Measurements from ENCODE around the gene TMEM80.
"Not testable (repeated sequence)": the region's sequence is repeated elsewhere in the genome, so short reads cannot be mapped to it uniquely, and the experiment has no call there.

Gene TMEM80

DNA sequence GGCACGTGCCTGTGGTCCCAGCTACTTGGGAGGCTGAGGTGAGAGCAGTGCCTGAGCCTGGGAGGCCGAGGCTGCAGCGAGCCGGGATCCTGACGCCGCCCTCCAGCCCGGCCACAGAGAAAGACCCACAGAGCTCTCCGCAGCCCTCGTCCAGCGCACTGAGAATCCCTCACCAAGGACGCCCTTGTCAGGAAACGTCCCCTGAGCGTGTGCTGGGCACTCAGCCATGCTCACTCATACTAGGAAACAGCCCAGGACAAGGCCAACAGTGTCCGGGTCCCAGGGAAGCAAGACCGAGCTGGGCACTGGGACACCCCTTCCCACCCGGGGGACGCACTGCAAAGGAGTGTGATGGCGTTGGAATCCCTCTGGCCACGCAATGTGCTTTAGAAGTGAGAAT is 15.1 kb upstream of the TMEM80 start:
- DNase-seq, result no peak

DNA sequence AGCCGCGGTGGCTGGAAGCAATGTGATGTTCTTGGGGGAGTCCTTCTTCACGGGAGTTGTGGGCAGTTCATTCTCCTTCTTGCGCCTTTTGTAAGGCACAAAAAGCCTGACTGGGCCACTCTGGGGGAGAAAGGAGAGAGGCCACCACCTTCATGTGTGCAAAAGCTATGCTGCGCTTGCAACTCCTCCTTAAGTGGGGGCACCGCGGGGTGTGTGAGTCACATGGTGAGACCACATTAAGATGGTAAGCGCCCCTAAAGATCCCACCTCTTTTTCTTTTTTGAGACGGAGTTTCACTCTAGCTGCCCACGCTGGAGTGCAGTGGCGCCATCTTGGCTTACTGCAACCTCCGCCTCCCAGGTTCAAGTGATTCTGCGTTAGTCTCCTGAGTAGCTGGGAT is 14.6 kb upstream of the TMEM80 start:
- DNase-seq, result no peak

DNA sequence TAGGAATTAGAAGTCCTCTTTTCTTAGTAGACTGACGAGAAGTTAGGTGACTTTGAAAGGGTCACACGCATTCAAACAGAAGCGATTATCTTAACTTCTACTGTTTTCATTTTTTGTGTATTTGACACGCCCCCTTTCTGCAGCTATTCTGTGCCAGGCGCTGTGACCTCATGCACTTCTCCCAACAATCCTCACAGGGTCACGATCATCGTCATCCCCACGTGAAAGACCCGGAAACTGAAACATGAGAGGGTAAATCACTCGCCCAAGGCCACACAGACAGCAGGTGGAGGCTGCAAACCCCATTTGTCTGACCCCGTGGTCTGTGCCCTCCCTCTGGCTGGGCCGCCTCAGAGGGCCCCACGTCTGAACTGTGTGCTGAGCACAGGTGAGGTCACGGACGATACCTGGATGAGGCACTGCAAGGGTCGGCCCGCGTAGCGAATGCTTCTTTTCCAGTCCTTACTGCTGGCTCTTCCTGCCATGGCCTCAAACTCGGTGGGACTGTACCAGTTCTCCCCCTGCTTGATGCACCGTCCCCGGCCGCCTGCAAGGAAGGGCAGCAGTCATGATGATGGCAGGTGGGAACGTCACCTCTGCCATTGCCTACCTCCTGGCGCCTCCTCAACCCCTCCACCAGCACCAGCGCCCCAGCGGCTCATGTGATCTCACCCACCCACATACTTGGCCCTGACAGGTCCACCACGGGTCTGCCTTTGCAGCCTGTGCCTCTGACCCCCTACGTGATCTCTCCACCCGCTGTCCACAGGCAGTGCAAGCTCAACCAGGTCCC is 9.0 kb upstream of the TMEM80 start:
- no peak for DNase-seq

DNA sequence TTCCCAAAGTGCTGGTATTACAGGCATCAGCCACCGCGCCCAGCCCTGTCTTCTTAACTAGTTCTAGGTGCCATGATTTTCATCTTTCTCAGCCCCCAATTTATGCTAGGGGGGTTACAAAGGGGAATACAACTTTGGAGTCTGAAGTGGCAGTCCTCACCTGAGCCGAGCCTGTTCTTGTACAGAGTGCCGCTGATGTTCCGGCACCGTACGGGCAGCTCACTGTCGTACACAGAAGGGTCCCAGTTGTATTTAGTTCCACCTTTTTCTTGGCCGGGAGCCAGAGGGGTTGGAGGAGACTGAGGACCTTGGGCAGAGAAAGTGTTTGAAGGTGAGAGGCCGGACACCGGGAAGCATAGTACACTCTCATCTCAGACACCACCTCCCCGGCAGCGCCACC is 7.9 kb upstream of the TMEM80 start:
- no peak for DNase-seq

DNA sequence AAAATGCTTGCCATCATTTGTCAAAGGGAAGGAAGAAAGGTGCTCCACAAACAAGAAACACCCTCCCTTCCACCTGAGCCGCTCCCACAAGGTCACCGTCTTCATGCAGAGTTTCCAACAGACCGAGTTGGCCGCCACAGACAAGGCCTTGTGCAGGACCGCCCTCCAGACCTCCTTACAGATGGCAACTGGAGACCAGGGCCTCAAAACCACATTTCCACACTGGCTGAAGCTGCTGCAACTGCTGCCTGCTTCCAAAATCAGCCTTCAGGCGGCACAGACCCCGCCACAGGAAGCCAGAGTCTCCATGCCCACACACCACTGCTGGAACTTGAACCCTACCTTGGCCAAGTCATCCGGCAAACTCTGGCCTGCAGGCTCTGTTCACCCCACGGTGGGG is 6.9 kb upstream of the TMEM80 start:
- DNase-seq, result no peak

DNA sequence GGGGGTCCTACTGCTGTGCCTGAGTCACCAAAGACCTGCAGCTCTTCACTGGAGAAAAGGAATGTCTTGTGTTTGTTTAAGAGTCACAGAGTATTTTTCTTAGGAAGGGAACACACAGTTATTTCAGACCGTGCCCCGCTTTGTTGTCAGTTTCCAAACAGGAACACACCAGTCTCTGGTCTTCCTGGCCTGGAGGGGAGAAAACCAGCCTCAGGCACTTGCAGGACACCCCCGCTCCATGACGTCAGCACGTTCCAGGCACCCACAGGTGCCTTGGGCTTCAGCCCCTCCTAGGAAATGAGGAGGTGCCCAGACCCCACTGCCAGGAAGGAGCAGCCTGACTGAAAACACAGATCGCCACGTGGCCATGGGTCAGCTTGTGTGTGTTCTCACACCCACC is 6.0 kb upstream of the TMEM80 start:
- DNase-seq, result no peak

DNA sequence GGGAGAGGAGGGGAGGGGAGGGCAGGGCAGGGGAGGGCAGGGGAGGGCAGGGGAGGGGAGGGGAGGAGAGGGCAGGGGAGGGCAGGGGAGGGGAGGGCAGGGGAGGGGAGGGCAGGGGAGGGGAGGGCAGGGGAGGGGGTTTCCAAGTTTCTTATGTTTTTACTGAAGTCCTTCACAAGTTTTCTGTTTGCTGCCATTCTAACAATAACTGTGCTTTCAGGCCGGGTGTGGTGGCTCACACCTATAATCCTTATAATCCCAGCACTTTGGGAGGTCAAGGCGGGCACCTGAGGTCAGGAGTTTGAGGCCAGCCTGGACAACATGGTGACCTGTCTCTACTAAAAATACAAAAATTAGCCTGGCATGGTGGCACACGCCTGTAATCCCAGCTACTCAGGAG is 5.4 kb upstream of the TMEM80 start:
- not testable (repeated sequence) for DNase-seq

DNA sequence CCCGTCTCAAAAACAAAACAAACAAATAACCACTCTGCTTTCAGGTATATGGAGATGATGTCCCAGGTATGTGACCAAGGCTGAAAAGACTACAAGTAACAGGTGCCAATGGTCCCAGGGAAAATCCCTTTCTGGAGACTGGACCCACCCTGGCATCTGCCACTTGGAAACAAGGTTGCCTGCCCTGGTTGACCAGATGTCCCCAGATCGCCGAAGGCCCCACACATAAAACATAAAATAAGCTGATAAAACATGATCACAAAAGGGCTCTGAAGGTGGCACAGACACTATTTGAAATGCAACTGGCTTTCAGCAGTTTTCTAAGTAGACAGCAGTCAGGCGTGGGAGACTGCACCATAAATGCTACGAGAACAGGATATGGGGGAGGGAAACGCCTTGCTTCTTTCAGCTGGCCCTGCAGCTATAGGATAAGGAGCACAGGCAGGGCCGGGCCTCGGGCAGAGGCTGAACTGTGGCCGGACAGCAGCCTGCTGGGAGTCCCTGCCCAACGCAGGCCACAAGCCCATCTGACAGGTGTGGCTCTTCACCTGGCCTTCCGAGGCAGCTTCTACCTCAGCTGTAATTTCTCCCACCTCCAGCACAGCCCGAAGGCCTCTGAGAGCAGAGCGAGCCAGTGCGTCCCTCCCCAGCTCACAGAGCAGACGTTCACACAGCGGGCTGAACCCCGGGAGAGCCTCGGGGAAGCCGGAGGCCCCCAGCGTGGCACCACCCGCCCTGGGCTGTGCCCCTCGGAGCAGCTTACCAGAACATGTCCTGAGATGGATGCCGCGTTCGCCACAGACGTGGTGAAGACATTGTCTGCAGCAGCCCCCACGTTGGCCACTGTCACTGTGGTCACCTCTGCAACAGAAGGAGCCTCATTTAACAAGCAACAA is 4.6 kb upstream of the TMEM80 start:
- no peak for DNase-seq

DNA sequence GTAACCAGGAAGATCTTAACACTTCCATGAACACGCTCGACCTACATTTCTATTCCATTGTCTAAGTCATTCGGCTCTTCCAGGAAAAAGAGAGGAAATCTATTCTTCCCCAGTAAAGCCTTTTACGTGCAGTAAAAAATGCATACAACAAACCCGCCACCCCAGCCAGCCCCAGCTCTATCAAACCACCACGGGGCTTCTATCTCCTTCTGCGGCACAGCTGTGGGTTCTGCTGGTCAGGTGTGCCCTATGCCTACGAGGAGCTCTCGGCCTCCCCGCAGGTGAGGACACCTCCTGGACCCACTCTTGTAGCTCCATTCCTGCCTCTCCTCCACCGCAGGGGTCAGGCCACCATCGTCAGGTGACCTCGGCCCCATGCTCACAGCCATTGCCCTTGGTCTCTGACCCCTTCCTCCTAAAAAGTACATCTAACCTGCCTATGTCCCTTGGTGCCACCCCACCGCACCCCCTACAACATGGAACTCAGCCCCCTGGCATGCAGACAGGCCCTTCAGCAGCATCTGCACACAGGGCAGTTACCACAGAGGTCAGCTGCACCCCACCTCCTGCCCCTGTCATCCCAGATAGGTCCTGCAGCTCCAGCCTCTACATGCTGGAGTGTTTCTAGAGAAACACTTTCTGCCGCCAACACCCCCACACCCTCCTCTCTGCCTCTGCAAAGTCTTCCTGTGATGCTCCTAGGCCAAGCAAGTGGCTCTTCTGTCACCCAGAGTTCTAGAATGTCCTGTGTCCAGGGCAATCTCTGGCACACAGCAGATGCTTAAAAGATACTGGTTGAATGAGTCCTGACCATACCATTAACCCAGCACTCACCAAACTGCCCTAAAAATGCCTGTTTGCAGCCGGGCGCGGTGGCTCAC is 3.7 kb upstream of the TMEM80 start:
- no peak for DNase-seq

DNA sequence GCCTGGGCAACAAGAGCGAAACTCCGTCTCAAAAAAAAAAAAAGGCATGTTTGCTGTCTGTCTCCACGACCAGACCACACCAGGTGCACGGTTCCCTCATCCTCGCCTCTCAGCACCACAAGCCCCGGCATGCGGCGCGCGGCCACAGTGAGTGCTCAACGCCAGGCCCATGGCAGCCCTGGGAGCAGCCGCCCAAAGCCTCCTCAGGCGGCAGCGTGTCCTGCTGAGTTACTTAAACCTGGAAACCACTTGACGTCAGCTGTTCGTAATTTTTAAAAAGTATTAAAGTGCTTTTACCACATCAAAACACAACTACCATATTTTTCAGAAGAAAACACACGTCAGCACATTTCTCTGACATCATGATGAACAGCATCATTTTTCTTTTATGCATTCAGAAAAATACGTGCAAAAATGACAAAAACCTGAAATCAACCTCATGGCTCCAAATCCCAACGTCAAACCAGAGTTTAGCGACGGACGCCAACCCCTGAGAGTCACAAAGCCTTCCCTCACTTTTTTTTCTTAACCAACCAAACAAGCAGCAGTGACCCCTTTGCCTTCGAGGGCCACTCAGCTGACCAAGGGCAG is 2.7 kb upstream of the TMEM80 start:
- no peak for DNase-seq

DNA sequence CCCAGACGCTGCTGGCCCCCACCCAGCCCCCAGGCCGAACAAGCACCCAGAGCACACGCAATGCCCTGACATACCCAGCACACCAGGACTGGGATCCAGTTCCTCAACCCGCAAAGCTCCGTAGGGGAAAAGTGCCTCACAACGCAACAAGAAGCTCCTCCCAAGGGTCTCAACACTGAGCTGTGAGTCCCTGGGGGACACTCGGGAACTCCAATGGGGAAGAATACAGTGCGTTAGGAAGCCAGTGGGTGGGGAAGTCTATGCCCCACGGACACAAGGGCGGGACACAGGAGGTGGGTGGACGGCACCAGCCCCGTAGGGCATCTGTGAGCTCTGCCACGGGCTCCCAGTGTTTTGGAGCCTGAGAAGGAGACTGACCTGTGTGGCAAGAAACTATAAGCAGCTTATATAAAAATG is 2.2 kb upstream of the TMEM80 start:
- DNase-seq, result no peak

DNA sequence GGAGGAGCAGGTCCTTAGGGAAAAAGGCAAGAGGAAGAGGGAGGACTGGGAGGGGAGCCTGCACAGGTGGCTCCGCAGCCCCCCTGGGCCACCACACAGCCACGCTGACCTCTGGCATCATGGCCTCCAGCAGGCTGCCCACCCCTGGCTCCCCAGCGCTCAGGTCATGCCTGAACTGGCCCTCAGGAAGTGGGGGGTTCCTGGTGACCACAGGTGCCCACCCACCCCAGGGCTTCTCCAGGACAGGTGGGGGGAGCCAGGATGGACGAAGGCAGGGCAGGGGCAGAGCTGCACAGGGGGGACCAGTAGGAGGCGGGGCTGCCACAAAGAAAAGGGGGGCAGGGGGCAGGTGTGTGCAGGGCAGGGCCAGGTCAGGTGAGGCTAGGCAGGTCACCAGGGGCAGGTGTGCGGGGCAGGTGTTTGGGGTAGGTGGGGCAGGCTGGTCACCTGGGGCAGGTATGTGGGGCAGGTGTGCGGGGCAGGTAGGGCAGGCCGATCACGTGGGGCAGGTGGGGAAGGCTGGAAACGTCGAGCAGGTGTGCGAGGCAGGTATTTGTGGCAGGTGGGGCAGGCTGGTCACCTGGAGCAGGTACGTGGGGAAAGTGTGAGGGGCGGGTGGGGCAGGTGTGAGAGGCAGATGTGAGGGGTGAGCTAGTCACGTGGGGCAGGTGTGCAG is 1.6 kb upstream of the TMEM80 start:
- DNase-seq, result no peak

DNA sequence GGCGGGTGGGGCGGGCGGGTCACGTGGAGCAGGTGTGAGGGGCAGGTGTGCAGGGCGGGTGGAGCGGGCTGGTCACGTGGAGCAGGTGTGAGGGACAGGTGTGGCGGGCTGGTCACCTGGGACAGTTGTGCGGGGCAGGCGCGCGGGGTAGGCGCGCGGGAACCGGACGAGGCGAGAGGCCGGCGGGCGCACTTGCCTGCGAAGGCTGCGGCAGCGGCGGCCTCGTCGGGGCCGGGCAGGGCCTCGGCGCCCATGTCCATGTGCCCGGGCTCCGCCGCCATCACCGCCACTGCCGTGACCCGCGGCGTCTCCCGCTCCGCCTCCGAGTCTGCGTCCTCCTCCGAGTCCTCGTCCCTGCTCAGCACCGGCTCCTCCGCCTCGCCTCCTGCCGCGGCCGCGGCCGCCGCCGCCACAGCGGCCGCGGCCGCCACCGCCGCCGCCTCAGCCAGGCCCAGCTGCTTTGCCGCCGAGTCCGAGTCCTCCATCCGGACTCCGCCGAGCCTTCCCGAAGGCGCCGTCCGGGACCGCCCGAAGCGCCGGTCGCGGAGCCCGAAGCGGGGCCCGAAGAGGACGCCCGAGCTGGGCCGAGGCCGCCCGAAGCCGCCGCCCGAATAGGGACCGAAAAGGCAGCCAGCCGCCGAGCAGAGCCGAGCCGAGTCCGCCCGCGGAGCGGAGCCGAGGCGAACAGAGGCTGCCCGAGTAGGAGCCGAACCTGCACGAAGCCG is 891 bp upstream of the TMEM80 start, which contains the start of gene DEAF1:
DEAF1 (minus strand) TSS at position 660 of the 725 bp plus-strand sequence; CDS start at position 485, 175 bp downstream.
- peak; percentile 94 for DNase-seq

DNA sequence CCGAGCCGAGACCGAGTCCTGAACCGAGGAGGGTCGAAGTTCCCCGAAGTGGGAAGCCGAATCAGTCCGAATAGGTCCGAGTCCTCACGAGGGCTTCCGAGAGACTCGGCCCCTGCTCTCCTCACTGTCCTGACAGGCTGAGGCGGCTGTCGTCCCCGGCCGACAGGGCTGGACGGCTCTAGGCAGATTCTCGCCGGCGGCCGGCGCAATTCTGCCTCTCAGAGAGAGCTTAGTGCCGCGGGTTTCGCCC is 403 bp upstream of the TMEM80 start:
- DNase-seq, result no peak

DNA sequence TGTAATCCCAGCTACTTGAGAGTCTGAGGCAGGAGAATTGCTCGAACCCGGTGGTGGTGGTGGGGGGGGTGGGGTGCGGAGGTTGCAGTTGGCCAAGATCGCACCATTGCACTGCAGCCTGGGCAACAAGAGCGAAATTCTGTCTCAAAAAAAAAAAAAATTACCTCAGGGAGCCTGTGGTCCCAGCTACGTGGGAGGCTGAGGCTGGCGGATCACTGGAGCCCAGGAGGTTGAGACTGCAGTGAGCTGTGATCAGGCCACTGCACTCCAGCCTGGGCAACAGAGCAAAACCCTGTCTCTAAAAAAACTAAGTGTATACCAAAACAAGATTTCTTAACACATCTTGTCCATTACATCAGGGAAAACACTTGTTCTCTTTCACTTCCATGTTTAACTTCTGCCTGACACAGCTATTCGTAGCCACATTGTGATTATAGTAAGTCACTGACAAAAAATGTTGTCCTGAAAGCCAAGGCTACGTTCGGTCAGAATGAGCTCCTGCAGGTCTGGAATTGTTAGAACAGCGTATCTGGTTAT is 1.4 kb downstream of the TMEM80 start:
- no peak for DNase-seq

DNA sequence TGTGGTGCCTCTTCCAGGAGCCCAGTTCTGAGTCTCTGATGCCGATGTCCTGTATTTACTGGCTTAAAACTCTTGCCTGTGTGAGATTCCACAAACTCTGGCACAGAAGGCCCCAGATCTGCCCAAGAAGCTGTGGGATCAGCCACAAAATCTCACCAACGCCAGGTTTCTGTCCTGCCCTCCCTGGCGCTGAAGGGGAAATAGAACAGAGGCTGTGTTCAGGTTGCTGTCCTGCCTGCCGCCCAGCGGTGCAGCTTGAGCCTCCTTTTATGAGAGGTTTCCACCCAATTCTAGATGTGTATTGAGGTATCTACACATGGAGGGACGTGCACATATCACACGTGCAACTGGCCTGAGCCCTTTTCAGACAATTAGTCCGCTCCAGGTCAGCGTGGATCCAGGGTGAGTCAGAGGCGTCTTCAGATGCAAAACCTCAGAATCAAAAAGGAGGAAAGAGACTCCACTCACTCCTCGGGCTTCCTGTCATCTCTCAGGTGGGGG is 2.2 kb downstream of the TMEM80 start:
- DNase-seq, result no peak

DNA sequence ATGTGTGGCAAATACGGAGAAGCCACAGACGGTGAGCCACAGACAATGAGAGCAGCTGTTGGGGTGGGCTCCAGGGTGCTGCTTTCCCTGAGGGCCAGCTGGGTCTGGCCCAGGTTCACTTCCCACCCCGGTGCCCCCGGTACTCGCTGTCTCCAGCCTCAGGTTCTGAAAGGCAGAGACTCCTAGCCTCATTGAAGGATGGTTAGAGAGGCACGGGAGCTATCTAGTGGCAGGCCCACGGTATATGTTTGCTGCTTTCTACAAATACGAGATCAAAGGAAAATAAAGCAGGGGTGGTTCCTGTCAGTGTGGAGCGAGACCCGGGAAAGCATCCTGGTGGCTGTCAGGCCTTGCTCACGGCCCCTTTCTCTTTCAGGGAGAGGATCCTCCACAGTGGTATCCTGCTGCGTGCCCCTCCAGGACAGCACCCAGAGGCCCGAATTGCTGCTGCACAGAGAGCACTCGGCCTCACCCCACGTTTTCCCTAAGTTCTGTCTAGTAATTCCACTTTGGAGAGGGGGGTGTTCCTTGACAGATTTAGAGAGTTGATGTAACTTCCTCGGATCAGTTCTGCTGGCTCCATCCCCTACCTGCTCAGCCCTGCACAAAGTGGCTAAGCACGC is 3.0 kb downstream of the TMEM80 start:
- DNase-seq, result no peak

DNA sequence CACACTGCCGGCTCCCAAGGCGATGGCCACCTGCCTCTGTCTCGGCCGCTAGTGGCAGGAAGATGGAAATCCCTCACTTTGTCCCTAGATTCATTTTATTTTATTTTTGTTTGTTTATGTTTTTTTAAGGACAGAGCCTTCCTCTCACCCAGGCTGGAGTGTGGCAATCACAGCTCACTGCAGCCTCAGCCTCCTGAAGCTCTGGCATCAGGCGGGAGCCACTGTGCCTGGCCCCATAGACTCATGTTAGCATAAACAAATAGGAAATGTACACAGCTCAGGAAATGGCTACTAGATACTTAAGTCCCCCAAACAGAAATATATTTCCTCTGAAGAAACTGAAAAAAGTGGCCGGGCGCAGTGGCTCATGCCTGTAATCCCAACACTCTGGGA is 3.5 kb downstream of the TMEM80 start:
- DNase-seq, result no peak

DNA sequence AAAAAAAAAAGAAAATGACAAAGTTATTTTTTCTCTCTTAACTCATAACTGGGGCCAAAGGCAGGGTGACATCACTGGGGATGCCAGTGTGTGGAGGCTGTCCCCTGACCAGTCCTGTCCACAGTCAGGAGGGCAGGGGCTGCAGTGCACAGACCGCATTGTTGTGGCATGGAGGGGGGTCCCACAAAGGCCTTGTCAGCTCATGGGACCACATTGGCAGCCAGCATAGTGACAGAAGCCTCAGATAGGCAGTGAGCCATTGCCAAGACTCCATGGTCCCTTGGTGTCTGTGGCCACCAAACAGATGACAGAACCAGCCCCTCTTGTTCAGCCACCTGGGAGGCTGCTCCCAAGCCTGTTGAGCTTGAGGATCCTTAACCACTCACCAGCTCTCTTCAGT is 4.1 kb downstream of the TMEM80 start:
- no peak for DNase-seq

DNA sequence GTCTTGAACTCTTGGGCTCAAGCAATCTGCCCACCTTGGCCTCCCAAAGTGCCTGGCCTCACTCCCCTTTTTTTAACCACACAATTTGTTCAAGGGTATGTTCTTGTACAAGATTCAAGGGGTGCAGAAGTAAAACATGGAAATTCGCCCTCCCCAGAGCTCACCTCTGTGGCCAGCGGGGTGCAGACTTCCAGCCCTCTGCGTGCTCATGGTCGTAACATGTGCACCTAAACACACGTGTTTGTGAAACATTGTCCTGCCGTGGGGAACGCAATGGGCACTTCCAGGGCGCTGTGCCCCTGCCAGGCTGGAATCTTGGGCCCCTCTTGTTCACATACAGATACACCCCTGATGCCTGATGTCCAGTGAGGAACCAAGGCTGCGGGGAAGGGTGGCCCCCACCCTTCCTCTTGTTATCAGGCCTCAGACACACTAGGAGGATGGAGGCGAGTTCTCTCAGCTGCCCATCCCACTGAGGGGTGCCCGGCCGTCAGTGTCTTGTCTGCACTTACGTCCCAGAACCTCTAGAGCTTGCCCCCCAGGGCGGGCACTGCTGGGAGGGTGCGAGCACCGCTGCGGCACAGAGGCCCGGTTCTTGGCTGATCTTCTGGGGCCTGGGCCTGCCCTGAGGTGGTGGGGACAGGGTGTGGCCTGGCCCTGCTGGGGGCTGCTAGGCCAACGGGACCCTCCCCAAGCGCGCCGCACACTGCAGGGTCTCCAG is 6.3 kb downstream of the TMEM80 start:
- no peak for DNase-seq

All from RPMI8226 (cell line).